Panc1 (cell line): ENCODE results near the gene SLIT3.

Experiments used
- CTCF ChIP-seq: fragments of 450-650 bp; IDR thresholded peaks from 2 replicates; pipeline ENCODE4 v1.5.1; 2017; ENCODE audit warnings: mild to moderate bottlenecking
- POLR2AphosphoS5 ChIP-seq: IDR thresholded peaks from 2 replicates; pipeline ENCODE4 v1.6.1; 2012; ENCODE audit warnings: mild to moderate bottlenecking, low read depth, low read length, moderate library complexity
- REST ChIP-seq, 2 experiments: IDR thresholded peaks; 2 replicates each; pipeline ENCODE4 v1.6.1; 2011 to 2012; ENCODE audit warnings: low read depth in 2 of 2, control low read depth in 1 of 2, low read length in 1 of 2, mild to moderate bottlenecking in 1 of 2, moderate library complexity in 1 of 2; ENCODE audit not compliant: insufficient read depth in 1 of 2
- SIN3A ChIP-seq: IDR thresholded peaks from 2 replicates; pipeline ENCODE4 v1.6.1; 2012; ENCODE audit warnings: low read depth, mild to moderate bottlenecking, low read length, moderate library complexity, borderline replicate concordance; ENCODE audit not compliant: insufficient read depth
- TCF7L2 ChIP-seq: IDR thresholded peaks from 2 replicates; pipeline ENCODE4 v1.6.1; 2011; ENCODE audit warnings: mild to moderate bottlenecking, low read depth, low read length, inconsistent platforms

- TF ChIP-seq CTCF (no peak), POLR2AphosphoS5 (no peak), TCF7L2 (no peak), REST (IDR thresholded peaks at IDR 0.05; ENCODE audit: insufficient read depth in 1 of 2, low read depth in 2 of 2, low read length in 1 of 2) (no peak), SIN3A (no peak)
Measured at GRCh38 chr5:168800701-168801100, 500.2 kb downstream of the SLIT3 start.
